ENCODE results near the gene OR2T3. TPM values are rescaled to one million over a fixed set of nuclear protein-coding genes. Genes with fewer than 3 reads are reported as not detected.
"Not testable (repeated sequence)": the region's sequence is repeated elsewhere in the genome, so short reads cannot be mapped to it uniquely, and the experiment has no call there.

The OR2T3 gene
- polyA plus RNA-seq, 1 of the 3 experiments (the other 2 are of a cell fraction), result not detected

DNA sequence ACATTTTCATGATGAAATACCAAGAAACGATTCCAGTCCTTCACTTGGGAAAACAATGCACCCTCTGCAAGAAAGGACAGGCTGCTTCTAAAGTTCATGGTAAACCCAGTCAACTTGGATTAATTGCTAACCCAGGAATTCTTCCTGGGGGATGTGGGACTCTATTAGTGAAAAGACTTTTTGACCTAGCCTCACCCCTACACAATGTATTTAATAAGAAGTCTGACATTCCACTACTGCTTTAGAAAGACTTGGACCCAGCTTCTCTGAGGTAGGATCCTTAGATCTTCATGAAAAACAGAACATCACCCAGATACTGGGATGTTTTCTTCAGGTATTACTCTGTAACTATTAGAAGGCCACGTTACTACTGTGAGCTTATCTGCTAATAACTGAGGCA lies 27.8 kb upstream of the OR2T3 start, which contains the start of gene OR2T2:
TSS of gene OR2T2 (plus strand) at position 239 of the 400 bp plus-strand sequence. CDS start 7,161 bp downstream, outside the sequence.
- CTCF ChIA-PET; H2AFZ ChIP-seq (ENCODE audit: low read depth); DNase-seq; H3K9ac ChIP-seq; H3F3A ChIP-seq (replicated peaks; ENCODE audit: insufficient read depth); H3K27ac ChIP-seq (ENCODE audit: low read depth in 2 of 2, low read length in 1 of 2); H3K9me3 ChIP-seq; H3K27me3 ChIP-seq (ENCODE audit: insufficient read depth); H3K9me2 ChIP-seq; H3K4me3 ChIP-seq (ENCODE audit: low read depth in 2 of 2, low read length in 1 of 2); H3K4me2 ChIP-seq; H3K4me1 ChIP-seq (ENCODE audit: control insufficient read depth in 1 of 2, insufficient read depth in 2 of 2, low read depth in 1 of 2, low read length in 1 of 2); POLR2A ChIA-PET; H3K36me3 ChIP-seq (replicated peaks in 1 of 2; ENCODE audit: control insufficient read depth in 1 of 2, insufficient read depth in 2 of 2, low read length in 1 of 2); H3K79me2 ChIP-seq (ENCODE audit: insufficient read depth); H4K20me1 ChIP-seq (ENCODE audit: insufficient read depth): not testable (repeated sequence)
- WGBS (ENCODE audit: low lambda C conversion rate), result 0% methylated on average over 1 of the region's 2 CpGs

DNA sequence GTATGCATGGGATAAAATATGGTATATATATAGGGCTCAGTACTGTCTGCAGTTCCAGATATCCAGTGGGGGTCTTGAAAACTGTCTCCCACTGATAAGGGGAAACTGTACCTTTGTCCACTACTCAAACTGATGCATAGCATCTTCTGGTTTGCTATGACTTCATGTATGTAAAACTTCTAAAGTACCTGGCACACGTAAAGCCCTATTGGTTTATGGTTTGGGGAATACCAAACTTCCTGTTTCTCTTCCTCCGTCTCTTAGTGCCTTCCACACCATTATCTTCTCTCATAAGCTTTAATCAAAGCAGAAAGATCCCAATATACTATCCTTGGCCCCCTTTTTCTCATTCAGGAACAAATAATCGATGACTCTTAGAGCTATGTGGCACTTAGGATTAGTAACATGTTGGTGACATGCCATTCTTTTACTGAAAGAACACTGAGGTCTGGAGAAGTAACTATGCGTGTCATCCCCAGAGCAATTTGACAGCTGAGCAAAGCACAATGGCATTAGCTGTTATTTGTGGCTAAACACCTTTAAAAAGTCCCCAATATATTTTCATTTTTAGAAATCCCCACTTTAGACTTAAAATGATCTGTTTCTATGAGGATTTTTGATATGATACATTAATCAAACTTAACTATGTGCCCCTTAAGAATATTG lies 24.6 kb upstream of the OR2T3 start:
- POLR2A ChIA-PET; CTCF ChIA-PET; H3K4me1 ChIP-seq (ENCODE audit: control insufficient read depth in 1 of 2, insufficient read depth in 2 of 2, low read depth in 1 of 2, low read length in 1 of 2): not testable (repeated sequence)

GRCh38 chr1:248449821-248450465 lies 23.2 kb upstream of the OR2T3 start:
- H3K79me2 ChIP-seq (ENCODE audit: insufficient read depth); POLR2A ChIA-PET; H3F3A ChIP-seq (replicated peaks; ENCODE audit: insufficient read depth); H3K9ac ChIP-seq; CTCF ChIA-PET; H3K36me3 ChIP-seq (replicated peaks in 1 of 2; ENCODE audit: control insufficient read depth in 1 of 2, insufficient read depth in 2 of 2, low read length in 1 of 2); H2AFZ ChIP-seq (ENCODE audit: low read depth); H3K27me3 ChIP-seq (ENCODE audit: insufficient read depth); H3K4me3 ChIP-seq (ENCODE audit: low read depth in 2 of 2, low read length in 1 of 2); DNase-seq; H3K9me2 ChIP-seq; H3K27ac ChIP-seq (ENCODE audit: low read depth in 2 of 2, low read length in 1 of 2); H4K20me1 ChIP-seq (ENCODE audit: insufficient read depth); H3K9me3 ChIP-seq; H3K4me1 ChIP-seq (ENCODE audit: control insufficient read depth in 1 of 2, insufficient read depth in 2 of 2, low read depth in 1 of 2, low read length in 1 of 2); H3K4me2 ChIP-seq: not testable (repeated sequence)
- WGBS (ENCODE audit: low lambda C conversion rate), result 5% methylated on average over 5 of the region's 6 CpGs

More for the DNA sequence above, 24.6 kb upstream of the OR2T3 start:
- H2AFZ ChIP-seq (ENCODE audit: low read depth); H3K79me2 ChIP-seq (ENCODE audit: insufficient read depth); DNase-seq; H3F3A ChIP-seq (replicated peaks; ENCODE audit: insufficient read depth); H3K4me2 ChIP-seq; H4K20me1 ChIP-seq (ENCODE audit: insufficient read depth); H3K9ac ChIP-seq; H3K4me3 ChIP-seq (ENCODE audit: low read depth in 2 of 2, low read length in 1 of 2); H3K27me3 ChIP-seq (ENCODE audit: insufficient read depth); H3K9me3 ChIP-seq; H3K9me2 ChIP-seq; H3K27ac ChIP-seq (ENCODE audit: low read depth in 2 of 2, low read length in 1 of 2); H3K36me3 ChIP-seq (replicated peaks in 1 of 2; ENCODE audit: control insufficient read depth in 1 of 2, insufficient read depth in 2 of 2, low read length in 1 of 2): not testable (repeated sequence)
- no CpG with 5 or more reads among the region's 4 CpGs for WGBS (ENCODE audit: low lambda C conversion rate)

GRCh38 chr1:248450466-248451145 lies 22.5 kb upstream of the OR2T3 start:
- DNase-seq; H3K4me2 ChIP-seq; H3K4me1 ChIP-seq (ENCODE audit: control insufficient read depth in 1 of 2, insufficient read depth in 2 of 2, low read depth in 1 of 2, low read length in 1 of 2); H4K20me1 ChIP-seq (ENCODE audit: insufficient read depth); POLR2A ChIA-PET; H3K27me3 ChIP-seq (ENCODE audit: insufficient read depth); H3K27ac ChIP-seq (ENCODE audit: low read depth in 2 of 2, low read length in 1 of 2); H3K9me2 ChIP-seq; H3K4me3 ChIP-seq (ENCODE audit: low read depth in 2 of 2, low read length in 1 of 2); CTCF ChIA-PET; H3K9ac ChIP-seq; H3K79me2 ChIP-seq (ENCODE audit: insufficient read depth); H2AFZ ChIP-seq (ENCODE audit: low read depth); H3F3A ChIP-seq (replicated peaks; ENCODE audit: insufficient read depth); H3K9me3 ChIP-seq; H3K36me3 ChIP-seq (replicated peaks in 1 of 2; ENCODE audit: control insufficient read depth in 1 of 2, insufficient read depth in 2 of 2, low read length in 1 of 2): not testable (repeated sequence)
- whole genome bisulfite sequencing (ENCODE audit: low lambda C conversion rate), result 3% methylated on average over 2 of the region's 5 CpGs

DNA sequence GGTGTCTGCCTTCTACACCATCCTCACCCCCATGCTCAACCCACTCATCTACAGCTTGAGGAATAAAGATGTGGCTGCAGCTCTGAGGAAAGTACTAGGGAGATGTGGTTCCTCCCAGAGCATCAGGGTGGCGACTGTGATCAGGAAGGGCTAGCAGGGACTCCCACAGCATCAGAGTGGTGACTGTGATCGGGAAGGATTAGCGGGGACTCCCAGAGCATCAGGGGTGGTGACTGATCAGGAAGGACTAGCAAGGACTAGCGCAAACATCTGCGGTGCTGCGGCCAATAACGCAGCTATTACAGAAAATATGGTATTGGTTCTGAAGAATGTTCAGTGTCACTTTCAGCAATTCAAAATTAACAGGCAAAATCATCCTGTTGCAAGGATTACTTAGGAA lies 19.5 kb upstream of the OR2T3 start:
- H3K36me3 ChIP-seq (replicated peaks in 1 of 2; ENCODE audit: control insufficient read depth in 1 of 2, insufficient read depth in 2 of 2, low read length in 1 of 2); H3K79me2 ChIP-seq (ENCODE audit: insufficient read depth); H3F3A ChIP-seq (replicated peaks; ENCODE audit: insufficient read depth); H2AFZ ChIP-seq (ENCODE audit: low read depth); H4K20me1 ChIP-seq (ENCODE audit: insufficient read depth); H3K9me3 ChIP-seq; DNase-seq; H3K9me2 ChIP-seq; H3K27ac ChIP-seq (ENCODE audit: low read depth in 2 of 2, low read length in 1 of 2); H3K4me1 ChIP-seq (ENCODE audit: control insufficient read depth in 1 of 2, insufficient read depth in 2 of 2, low read depth in 1 of 2, low read length in 1 of 2); H3K27me3 ChIP-seq (ENCODE audit: insufficient read depth); H3K4me3 ChIP-seq (ENCODE audit: low read depth in 2 of 2, low read length in 1 of 2); H3K4me2 ChIP-seq; POLR2A ChIA-PET; H3K9ac ChIP-seq; CTCF ChIA-PET: not testable (repeated sequence)
- WGBS (ENCODE audit: low lambda C conversion rate), result 39% methylated on average over 6 of the region's 7 CpGs

DNA sequence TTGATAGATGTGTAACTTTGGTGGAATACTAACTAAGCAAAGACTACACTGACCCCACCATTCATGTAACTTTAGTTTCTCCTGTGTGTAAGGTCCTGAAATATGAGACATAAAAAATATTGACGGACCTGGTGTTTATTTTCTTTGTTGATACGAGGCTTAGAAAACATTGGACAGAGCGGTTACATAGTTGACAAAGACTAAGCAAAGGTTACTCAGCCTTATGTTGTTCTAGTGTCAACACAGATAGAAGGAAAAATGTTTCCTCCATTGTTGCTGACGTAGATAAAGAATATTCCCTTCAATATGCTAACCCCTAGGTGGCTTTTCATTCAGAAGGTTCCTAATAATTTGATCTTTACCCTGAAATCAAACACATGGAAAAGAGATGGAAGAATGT lies 18.1 kb upstream of the OR2T3 start:
- H3K9ac ChIP-seq; POLR2A ChIA-PET; H3K9me3 ChIP-seq; DNase-seq; H3K9me2 ChIP-seq; H3F3A ChIP-seq (replicated peaks; ENCODE audit: insufficient read depth); H3K79me2 ChIP-seq (ENCODE audit: insufficient read depth); H4K20me1 ChIP-seq (ENCODE audit: insufficient read depth); H3K4me1 ChIP-seq (ENCODE audit: control insufficient read depth in 1 of 2, insufficient read depth in 2 of 2, low read depth in 1 of 2, low read length in 1 of 2); H3K27ac ChIP-seq (ENCODE audit: low read depth in 2 of 2, low read length in 1 of 2); H3K4me2 ChIP-seq; H3K36me3 ChIP-seq (replicated peaks in 1 of 2; ENCODE audit: control insufficient read depth in 1 of 2, insufficient read depth in 2 of 2, low read length in 1 of 2); H3K27me3 ChIP-seq (ENCODE audit: insufficient read depth); CTCF ChIA-PET; H3K4me3 ChIP-seq (ENCODE audit: low read depth in 2 of 2, low read length in 1 of 2); H2AFZ ChIP-seq (ENCODE audit: low read depth): not testable (repeated sequence)
- 0% methylated on average over 2 of the region's 4 CpGs for WGBS (ENCODE audit: low lambda C conversion rate)
